Islet precursor cell (in vitro differentiated cells): ENCODE data around the gene CAMK2G.
"Not testable (repeated sequence)": the region's sequence is repeated elsewhere in the genome, so short reads cannot be mapped to it uniquely, and the experiment has no call there.

Experiments used
- DNase-seq: peaks from one replicate; pipeline ENCODE4 v3.0.0-alpha.2; 2018

Gene CAMK2G

GRCh38 chr10:73874267-73875138 lies at the start of gene CAMK2G:
CAMK2G (minus strand) TSS chr10:73874555; CDS start chr10:73874461, 94 bp downstream.
- DNase-seq: peak; percentile 89

DNA sequence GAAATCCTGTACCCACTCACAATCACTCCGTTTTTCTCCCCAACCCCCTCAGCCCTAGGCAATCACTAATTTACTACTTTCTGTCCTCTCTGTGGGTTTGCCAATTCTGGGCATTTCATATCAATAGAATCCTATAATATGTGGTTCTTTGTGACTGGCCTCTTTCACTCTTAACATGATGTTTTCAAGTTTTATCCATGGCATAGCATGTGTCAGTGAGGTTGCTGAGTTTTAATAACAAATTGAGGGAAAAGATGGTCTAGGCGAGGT lies 48.4 kb upstream of the CAMK2G start:
- no peak for DNase-seq

GRCh38 chr10:73922007-73922863 lies 47.9 kb upstream of the CAMK2G start:
- DNase-seq: no peak

DNA sequence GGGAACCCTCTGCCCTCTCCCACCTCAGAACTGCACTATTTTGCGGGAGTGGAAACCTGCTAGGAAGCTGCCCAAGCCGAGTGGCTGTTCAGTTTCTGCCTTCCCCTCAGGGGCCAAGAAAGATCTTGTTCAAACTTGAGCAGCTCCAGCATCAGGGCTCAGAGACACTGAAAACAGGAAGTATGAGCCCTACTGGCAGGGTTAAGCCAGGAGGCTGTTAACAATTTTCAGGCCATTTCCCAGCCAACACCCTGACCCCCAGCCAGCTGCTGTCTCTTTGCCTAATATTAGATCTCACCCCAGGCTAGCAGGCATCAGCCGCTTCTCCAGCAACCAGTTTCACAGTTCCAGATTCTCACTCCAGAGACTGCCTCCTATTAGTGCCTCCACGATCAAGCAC lies 45.7 kb upstream of the CAMK2G start:
- DNase-seq: peak; percentile 81

DNA sequence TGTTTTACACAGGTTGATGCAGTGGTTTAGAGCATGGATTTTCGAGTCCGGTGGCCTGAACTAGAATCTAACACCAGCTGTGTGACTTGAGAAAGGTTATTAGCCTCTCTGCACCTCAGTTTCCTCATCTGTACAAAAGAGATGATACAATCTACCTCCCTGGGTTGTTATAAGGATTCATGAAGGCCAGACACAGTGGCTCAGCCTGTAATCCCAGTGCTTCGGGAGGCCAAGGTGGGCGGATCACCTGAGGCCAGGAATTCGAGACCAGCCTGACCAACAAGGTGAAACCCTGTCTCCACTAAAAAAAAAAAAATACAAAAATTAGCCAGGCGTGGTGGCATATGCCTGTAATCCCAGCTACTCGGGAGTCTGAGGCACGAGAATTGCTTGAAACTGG lies 45.1 kb upstream of the CAMK2G start:
- not testable (repeated sequence) for DNase-seq

DNA sequence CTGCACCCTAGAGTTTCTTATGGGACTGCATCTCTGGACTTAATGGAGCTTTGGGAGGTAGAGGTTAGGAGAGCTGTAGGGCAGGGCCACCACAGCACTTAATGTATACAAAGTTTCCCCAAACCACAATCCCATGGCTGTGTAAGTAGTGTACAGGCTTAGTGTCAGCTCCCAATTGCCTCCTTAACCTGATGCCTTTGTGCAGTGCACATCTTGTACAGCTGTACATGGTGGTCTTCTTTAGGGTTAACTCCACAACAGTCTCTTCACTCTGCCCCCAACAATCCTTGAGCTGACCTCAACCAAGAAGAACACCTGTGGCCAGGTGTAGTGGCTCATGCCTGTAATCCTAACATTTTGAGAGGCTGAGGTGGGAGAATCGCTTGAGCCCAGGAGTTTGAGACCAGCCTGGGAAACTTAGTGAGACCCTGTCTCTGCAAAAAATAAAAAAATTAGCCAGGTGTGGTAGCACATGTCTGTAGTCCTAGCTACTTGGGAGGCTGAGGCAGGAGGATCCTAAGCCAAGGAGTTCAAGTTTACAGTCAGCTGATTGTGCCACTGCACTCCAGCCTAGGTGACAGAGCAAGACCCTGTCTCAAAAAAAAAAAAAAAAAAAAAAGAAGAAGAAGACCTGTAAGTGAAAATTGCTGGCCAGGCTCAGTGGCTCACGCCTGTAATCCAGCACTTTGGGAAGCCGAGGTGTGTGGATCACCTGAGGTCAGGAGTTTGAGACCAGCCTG lies 43.4 kb upstream of the CAMK2G start:
- DNase-seq: no peak

DNA sequence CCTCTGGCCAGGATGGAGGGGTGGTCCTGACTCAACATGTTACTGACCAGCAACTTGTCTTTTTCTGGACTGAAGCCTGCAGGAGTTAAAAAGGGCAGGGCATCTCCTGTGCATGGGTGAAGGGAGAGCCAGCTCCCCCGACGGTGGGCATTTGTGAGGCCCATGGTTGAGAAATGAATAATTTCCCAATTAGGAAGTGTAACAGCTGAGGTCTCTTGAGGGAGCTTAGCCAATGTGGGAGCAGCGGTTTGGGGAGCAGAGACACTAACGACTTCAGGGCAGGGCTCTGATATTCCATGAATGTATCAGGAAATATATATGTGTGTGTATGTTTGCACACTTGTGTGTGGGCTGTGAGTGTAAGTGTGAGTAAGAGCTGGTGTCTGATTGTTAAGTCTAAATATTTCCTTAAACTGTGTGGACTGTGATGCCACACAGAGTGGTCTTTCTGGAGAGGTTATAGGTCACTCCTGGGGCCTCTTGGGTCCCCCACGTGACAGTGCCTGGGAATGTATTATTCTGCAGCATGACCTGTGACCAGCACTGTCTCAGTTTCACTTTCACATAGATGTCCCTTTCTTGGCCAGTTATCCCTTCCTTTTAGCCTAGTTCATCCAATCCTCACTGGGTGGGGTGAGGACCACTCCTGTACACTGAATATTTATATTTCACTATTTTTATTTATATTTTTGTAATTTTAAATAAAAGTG lies 42.6 kb upstream of the CAMK2G start:
- DNase-seq: no peak

DNA sequence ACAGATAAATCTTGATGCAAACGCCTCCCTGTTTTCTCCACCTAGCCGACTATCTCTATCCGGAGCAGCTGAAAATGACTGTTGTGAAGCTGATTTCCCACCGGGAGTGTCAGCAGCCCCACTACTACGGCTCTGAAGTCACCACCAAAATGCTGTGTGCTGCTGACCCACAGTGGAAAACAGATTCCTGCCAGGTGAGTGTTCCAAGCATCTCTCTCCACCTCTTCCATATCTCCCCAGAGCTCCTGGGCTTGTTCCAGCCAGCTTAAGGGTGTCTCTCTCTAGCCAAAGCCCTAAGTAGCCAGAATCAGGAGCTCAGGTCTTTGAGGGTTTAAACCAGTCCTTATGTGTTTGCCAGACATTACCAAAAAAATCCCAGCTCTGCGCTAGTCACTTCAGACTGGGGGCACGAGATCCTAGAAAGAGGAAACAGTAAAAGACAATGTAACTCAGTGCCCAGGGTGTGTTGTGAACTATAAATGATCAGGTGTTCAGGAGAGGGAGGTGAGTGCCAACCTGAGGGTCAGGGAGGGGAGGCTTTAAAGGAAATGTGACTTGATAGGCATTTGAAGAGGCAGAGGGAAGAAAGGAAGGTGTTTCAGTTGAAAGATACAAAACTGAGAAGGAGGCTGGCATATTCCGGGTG lies 41.0 kb upstream of the CAMK2G start:
- DNase-seq: no peak

DNA sequence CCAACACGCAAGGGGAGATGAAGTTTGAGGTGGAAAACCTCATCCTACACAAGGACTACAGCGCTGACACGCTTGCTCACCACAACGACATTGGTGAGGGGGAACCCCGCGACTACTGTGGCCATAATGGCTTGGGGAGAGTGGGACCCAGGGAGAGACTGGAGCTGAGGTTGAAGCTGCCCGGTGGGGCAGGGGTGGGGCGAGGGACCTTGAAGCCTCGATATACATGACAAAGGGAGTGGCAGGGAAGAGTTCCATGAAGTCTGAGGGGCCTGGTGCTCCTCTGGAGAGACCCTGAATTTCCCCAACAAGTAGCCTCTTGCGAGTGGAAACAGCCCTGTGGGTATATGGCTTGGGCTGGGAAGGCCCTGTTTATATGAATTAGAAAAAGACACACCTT lies 39.7 kb upstream of the CAMK2G start:
- DNase-seq: no peak

- no peak for DNase-seq
Measured at GRCh38 chr10:73911553-73912004, 37.2 kb upstream of the CAMK2G start.

DNA sequence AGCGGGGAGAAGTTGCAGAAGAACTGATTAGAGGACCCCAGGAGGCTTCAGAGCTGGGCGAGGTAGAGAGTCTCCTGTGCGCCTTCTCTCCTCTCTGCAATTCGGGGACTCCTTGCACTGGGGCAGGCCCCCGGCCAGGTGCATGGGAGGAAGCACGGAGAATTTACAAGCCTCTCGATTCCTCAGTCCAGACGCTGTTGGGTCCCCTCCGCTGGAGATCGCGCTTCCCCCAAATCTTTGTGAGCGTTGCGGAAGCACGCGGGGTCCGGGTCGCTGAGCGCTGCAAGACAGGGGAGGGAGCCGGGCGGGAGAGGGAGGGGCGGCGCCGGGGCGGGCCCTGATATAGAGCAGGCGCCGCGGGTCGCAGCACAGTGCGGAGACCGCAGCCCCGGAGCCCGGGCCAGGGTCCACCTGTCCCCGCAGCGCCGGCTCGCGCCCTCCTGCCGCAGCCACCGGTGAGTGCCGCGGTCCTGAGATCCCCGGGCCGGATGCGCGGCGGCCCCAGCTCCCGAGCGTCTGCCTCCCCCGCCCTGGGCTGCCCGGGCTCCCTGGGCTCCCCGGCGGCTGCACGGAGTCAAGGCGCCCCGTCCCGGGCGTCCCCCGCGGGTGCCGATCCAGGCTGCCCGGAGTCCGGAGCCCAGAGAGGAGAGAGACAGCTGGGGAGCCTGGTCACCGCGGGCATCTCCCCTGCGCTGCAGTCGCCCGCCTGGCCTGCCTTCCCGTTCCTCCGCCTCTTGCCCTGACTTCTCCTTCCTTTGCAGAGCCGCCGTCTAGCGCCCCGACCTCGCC lies 36.6 kb upstream of the CAMK2G start, which contains the start of gene PLAU:
PLAU (plus strand) TSS at position 369 of the 789 bp plus-strand sequence. CDS start 424 bp downstream, outside the sequence.
- DNase-seq: peak; percentile 79

GRCh38 chr10:73910401-73910763 lies 36.0 kb upstream of the CAMK2G start:
- no peak for DNase-seq

- no peak for DNase-seq
Measured at GRCh38 chr10:73909540-73910115, 35.3 kb upstream of the CAMK2G start.

DNA sequence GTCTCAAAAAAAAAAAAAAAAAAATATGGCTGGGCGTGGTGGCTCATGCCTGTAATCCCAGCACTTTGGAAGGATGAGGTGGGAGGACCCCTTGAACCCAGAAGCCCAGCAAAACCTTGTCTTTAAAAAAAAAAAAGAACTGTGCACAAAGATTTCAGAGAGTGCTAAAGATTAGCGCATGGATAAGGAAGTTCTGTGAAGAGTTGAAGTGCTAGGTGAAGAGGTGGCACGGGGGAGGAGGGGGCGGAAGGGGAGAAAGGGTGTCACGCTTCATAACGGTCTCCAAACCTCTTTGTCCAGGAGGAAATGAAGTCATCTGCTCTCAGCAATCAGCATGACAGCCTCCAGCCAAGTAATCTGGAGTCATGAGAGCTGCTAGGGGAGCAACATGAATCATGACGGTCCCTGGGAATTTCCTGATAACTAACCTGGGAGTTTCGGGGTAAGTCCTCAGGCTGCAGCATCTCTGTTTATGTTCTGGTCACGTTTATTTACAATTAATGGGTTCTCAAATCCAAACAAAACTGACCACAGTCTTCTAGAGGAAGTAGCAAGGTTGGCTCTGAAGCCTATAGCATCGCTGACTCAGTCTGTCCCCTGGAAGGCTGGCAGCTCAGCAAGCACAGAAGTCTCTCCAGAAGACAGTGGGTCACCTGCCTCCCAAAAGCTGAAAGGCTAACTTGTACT lies 34.6 kb upstream of the CAMK2G start:
- DNase-seq: peak; percentile 84

DNA sequence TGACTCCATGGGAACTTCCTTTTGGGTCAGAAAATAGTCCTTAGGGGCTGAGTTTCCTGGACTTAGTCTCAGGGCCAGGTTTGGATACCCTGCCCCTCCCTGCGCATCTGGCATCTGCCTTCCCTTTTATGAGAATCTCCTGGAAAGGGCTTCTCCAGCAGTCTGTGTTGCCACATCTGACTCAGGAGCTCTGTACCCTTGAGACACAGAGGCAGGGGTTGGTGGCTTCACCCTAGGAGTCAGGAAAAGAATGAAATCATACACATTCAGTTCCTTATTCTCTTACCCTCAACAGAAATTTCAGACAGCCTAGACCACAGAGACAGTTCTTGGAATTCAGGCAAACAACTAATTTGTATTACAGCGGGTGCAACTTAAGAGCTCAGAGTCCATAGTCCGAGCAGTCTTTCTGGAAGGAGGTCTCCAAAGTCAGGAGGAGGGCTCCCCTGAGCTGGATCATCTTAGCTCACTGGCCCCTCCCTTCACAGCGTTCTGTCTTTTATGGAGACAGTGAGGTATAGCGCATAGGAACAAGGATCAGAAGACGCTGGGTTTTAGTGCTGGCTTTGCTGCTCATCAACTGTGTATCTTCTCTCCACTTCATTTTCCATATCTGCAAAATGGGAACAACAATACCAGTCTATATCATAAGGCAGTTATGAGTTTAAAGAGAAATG lies 33.6 kb upstream of the CAMK2G start:
- no peak for DNase-seq

DNA sequence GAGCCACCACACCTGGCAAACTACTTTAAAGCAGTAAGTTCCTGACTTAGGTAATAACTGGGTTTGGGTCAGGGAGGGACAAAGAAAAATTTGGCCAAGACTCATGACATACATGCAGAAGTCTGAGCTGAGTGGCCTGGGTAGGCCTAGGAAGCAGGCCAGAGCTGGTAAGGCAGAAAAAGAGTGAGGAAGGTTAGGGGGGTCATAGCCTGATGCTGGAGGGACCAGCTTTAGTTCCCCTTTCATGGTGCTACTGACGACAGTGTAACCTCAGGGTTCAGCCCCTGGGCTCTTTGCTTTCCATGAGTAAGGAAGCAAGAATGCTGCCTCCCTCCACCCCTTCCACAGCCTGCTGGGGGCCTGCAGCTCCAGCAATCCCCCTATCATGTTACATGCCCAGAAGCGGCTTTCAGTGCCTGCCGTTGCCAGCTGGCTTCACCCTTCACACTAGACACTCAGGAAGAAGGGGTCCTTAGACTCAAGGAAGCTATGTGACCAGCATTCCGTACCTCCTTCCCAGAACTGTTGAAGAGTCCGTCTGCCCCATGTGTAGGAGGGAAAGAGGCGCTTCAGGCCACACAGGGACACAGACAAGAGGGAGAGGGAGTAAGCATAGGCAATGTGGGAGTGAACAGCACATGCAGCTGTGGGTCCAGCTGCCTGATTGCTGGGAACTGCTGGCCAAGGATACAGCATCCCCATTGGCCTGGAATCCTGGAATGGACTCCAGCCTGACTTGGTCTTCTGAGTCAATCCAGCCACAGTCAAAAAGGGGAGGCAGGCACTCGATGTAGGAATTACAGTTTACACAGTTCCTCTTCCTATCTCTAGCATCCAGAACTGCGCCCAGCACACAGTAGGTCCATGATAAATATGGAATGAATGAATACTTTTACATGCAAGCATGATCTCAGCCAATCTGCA lies 32.4 kb upstream of the CAMK2G start:
- peak; percentile 99 for DNase-seq

GRCh38 chr10:73905256-73906020 lies 31.1 kb upstream of the CAMK2G start:
- no peak for DNase-seq

- no peak for DNase-seq
Measured at GRCh38 chr10:73902351-73902750, 28.0 kb upstream of the CAMK2G start.
